ENCODE results near the gene NDUFS8.

DNA sequence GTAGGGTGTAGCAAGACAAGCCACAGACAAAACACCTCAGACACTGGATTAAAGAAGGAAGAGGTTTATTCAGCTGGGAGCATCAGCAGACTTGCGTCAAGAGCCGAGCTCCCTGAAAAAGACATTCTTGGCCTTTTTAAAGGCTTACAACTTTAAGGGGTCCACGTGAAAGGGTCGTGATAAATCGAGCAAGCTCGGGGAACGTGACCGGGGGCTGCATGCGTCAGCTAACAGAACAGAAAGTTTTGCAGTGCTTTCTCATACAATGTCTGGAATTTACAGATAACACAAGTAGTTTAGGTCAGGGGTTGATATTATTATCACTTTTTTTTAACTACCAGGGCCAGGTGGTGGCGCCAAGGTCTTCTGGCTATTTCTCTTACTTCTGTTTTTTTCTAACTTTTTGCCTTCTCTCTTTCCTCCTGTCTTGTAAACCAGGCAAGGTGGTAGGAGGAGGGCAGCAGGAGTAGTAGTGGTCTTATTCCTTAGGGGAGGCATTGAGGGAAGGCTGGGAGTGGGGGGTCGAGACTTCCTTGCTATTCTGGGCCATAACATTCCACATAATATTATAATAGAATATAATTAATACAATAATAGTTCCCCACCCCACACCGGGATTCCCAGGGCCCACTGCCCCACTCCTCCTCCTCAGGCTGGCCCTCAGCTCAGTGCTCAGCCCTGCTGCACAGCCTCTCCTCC, 20.9 kb upstream of the NDUFS8 start:
- TF ChIP-seq, protein P1, sequence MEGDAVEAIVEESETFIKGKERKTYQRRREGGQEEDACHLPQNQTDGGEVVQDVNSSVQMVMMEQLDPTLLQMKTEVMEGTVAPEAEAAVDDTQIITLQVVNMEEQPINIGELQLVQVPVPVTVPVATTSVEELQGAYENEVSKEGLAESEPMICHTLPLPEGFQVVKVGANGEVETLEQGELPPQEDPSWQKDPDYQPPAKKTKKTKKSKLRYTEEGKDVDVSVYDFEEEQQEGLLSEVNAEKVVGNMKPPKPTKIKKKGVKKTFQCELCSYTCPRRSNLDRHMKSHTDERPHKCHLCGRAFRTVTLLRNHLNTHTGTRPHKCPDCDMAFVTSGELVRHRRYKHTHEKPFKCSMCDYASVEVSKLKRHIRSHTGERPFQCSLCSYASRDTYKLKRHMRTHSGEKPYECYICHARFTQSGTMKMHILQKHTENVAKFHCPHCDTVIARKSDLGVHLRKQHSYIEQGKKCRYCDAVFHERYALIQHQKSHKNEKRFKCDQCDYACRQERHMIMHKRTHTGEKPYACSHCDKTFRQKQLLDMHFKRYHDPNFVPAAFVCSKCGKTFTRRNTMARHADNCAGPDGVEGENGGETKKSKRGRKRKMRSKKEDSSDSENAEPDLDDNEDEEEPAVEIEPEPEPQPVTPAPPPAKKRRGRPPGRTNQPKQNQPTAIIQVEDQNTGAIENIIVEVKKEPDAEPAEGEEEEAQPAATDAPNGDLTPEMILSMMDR (IDR thresholded peaks at IDR 0.05; ENCODE audit: low read depth, low read length, poor library complexity, severe bottlenecking): peak; percentile 57
- TF ChIP-seq EZH2phosphoT487 (IDR thresholded peaks at IDR 0.05; ENCODE audit: borderline replicate concordance, low read length): no peak

All from DOHH2 (cell line).